HEK293T (cell line): ENCODE results near the gene GOLGA2.

Source experiments
- CTCF ChIA-PET: fragments of 350-600 bp; formaldehyde crosslinking; extraction: SDS; loops from one replicate; lab custom pipeline; 2021; ENCODE audit warnings: antibody characterized with exemption, inconsistent platforms; lab: Yijun Ruan, JAX
- POLR2A ChIA-PET: fragments of 350-600 bp; formaldehyde crosslinking; extraction: SDS; loops from one replicate; lab custom pipeline; 2020; ENCODE audit warnings: antibody characterized with exemption, inconsistent platforms; lab: Yijun Ruan, JAX
- DNase-seq: peaks from one replicate; pipeline ENCODE4 v3.0.0; 2012; ENCODE audit warnings: mixed read lengths; ENCODE audit errors: extremely low spot score
- ARNT ChIP-seq: fragments of 450-650 bp; IDR thresholded peaks from 2 replicates; pipeline ENCODE4 v1.6.1; 2017; ENCODE audit warnings: mild to moderate bottlenecking
- BHLHE40 ChIP-seq: fragments of 450-650 bp; IDR thresholded peaks from 2 replicates; pipeline ENCODE4 v1.6.1; 2016; ENCODE audit warnings: mild to moderate bottlenecking, moderate library complexity, borderline replicate concordance
- CTBP1 ChIP-seq: fragments of 450-650 bp; IDR thresholded peaks from 2 replicates; pipeline ENCODE4 v1.6.1; 2016; ENCODE audit warnings: borderline replicate concordance
- ELF4 ChIP-seq: fragments of 450-650 bp; IDR thresholded peaks from 2 replicates; pipeline ENCODE4 v1.6.1; 2017; ENCODE audit warnings: antibody characterized with exemption
- FOXA1 ChIP-seq: fragments of 450-650 bp; IDR thresholded peaks from 2 replicates; pipeline ENCODE4 v1.6.1; 2016; ENCODE audit warnings: mild to moderate bottlenecking
- FOXK2 ChIP-seq: fragments of 450-650 bp; IDR thresholded peaks from 2 replicates; pipeline ENCODE4 v1.6.1; 2016; ENCODE audit warnings: mild to moderate bottlenecking
- FOXM1 ChIP-seq: fragments of 450-650 bp; IDR thresholded peaks from 2 replicates; pipeline ENCODE4 v1.6.1; 2017; ENCODE audit warnings: mild to moderate bottlenecking, borderline replicate concordance
- HDGF ChIP-seq: fragments of 450-650 bp; IDR thresholded peaks from 2 replicates; pipeline ENCODE4 v1.6.1; 2017; ENCODE audit warnings: antibody characterized with exemption, borderline replicate concordance
- L3MBTL2 ChIP-seq: fragments of 450-650 bp; conservative IDR thresholded peaks from 2 replicates; pipeline ENCODE4 v1.6.1; 2016; ENCODE audit warnings: mild to moderate bottlenecking
- LEF1 ChIP-seq: fragments of 450-650 bp; IDR thresholded peaks from 2 replicates; pipeline ENCODE4 v1.6.1; 2017; ENCODE audit warnings: mild to moderate bottlenecking, borderline replicate concordance
- NFRKB ChIP-seq: fragments of 450-650 bp; IDR thresholded peaks from 2 replicates; pipeline ENCODE4 v1.6.1; 2016; ENCODE audit warnings: mild to moderate bottlenecking, moderate library complexity
- SP1 ChIP-seq: fragments of 450-650 bp; IDR thresholded peaks from 2 replicates; pipeline ENCODE4 v1.6.1; 2017
- SUZ12 ChIP-seq: fragments of 450-650 bp; IDR thresholded peaks from 2 replicates; pipeline ENCODE4 v1.6.1; 2016; ENCODE audit warnings: mild to moderate bottlenecking
- TARDBP ChIP-seq: fragments of 450-650 bp; IDR thresholded peaks from 2 replicates; pipeline ENCODE4 v1.6.1; 2016
- ZNF384 ChIP-seq: fragments of 450-650 bp; IDR thresholded peaks from 2 replicates; pipeline ENCODE4 v1.6.1; 2016
- TF ChIP-seq, protein P1 (sequence below): fragments of 450-650 bp; IDR thresholded peaks from 2 replicates; pipeline ENCODE4 v1.6.1; 2016

GOLGA2 gene

GRCh38 chr9:128206916-128207910, 68.6 kb downstream of the GOLGA2 start:
- no peak for TF ChIP-seq LEF1
- TF ChIP-seq TARDBP = no peak
- TF ChIP-seq ARNT = no peak
- TF ChIP-seq ELF4 = no peak
- TF ChIP-seq FOXA1 = no peak
- TF ChIP-seq, protein P1, sequence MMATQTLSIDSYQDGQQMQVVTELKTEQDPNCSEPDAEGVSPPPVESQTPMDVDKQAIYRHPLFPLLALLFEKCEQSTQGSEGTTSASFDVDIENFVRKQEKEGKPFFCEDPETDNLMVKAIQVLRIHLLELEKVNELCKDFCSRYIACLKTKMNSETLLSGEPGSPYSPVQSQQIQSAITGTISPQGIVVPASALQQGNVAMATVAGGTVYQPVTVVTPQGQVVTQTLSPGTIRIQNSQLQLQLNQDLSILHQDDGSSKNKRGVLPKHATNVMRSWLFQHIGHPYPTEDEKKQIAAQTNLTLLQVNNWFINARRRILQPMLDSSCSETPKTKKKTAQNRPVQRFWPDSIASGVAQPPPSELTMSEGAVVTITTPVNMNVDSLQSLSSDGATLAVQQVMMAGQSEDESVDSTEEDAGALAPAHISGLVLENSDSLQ = no peak
- no peak for TF ChIP-seq CTBP1
- no peak for TF ChIP-seq FOXM1
- TF ChIP-seq FOXK2 = no peak
- no peak for TF ChIP-seq L3MBTL2
- no peak for TF ChIP-seq SP1
- no peak for TF ChIP-seq HDGF
- TF ChIP-seq SUZ12 = no peak
- TF ChIP-seq BHLHE40 = no peak
- no peak for TF ChIP-seq NFRKB
- no peak for TF ChIP-seq ZNF384
- CTCF ChIA-PET = interaction anchor here (0.7 kb wide), 1 partner anchor 58 kb away, joined by 3 read pairs; no protein-coding TSS in a partner anchor
- no peak for DNase-seq
- POLR2A ChIA-PET = interaction anchor here (0.8 to 2.3 kb wide), 3 partner anchors 10 to 48 kb away, joined by 3 to 8 read pairs (median 4); no protein-coding TSS in a partner anchor

GRCh38 chr9:128206484-128206883, 69.3 kb downstream of the GOLGA2 start:
- ChIA-PET CTCF (interaction anchor here (0.7 kb wide), 1 partner anchor 58 kb away, joined by 3 read pairs; no protein-coding TSS in a partner anchor), POLR2A (interaction anchor here (0.8 to 2.3 kb wide), 3 partner anchors 11 to 47 kb away, joined by 3 to 8 read pairs (median 4); no protein-coding TSS in a partner anchor)
- DNase-seq = no peak
- no peak for TF ChIP-seq TARDBP
- no peak for TF ChIP-seq HDGF
- no peak for TF ChIP-seq FOXM1
- TF ChIP-seq ZNF384 = no peak
- no peak for TF ChIP-seq SP1
- no peak for TF ChIP-seq NFRKB
